Activated naive CD4-positive, alpha-beta T cell treated with Interleukin-2 at 50 U/mL for 16 hours (primary cell): ENCODE results near the gene CUL2.
"Not testable (repeated sequence)": the region's sequence is repeated elsewhere in the genome, so short reads cannot be mapped to it uniquely, and the experiment has no call there.

Experiments used
- DNase-seq: peaks from one replicate; pipeline ENCODE4 v3.0.0-alpha.2; 2020

Gene CUL2

DNA sequence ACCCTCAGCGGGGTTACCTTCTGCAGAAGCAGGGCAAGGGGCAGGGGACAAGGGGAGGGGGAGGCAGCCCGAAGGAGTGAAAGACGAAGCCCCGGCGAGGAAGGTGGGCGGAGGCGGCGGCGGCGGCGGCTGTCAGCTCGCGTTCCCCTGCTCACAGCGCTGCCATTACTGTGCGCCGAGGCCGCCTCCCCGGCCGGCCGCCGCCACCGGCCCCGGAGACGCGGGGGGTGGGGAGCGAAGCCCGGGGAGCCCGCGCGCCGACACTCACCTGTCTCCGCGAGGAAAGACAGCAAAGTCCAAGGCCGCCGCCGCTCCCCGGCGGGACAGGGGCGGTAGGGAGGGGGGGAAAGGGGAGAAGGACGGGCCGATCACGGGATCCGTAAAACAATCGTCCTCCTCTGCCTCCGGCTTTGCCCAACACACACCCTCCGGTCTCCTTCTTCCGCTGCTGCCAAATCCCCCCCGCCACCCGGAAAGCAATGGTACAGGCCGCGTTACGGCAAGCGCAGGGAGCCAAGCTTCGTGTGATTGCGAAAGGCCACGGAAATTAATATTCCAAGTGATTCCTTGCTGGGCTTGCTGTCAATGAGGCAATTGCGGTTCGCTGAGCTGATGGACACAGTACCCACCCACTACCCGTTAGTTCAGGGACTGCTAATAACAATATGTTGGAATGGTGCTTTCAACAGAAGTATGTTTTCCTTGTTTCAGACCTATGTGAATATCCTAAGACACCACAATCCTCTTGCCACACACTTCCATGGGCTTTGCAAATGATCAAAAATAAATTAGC lies at the start of gene CUL2:
TSS of gene CUL2 (minus strand) at position 180 of the 793 bp plus-strand sequence. CDS start 19,024 bp downstream, outside the sequence.
- peak; percentile 94 for DNase-seq

DNA sequence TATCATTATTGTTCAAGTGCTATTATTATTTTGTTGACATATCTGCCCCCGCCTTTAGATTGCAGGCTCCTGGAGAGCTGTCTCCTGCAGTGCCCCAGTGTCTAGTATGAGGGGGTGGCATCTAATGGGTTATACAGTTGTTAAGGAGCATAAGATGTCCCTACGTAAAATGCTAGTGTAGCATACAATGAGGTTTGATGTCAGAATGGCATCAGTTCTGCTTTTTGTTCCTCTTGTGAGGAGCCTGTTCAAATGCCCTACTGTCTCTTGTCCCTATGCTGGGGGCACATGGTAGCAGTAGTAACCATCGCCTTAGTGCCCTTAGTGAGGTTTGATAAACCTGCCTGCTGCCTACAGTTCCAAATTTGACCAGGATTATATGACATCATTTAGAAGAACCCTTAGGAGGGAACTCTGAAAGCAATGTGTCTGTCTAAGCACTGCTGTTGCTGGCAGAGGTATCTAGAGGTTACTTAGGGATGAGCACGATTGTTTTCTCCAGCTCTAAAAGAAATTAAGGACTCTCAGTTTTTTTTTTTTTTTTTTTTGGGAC lies 46.2 kb upstream of the CUL2 start:
- no peak for DNase-seq

DNA sequence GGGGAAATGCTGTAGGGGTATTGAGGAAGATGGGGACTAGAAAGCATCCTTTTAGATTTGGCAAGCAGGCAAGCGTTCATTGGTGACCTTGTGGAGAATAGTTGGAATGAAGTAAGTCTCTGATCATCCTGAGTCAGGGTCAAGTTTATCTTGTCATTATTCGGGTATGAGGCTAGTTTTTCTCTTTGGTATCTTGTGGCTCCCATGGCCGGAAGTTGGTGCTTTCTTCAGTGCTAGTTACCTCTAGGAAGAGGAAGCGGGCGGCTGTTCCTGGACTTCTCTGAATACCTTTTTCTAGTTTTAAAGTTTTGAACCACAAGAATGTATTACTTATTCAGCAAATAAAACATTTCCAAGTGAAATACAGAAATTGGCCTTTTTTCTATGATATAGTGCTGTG lies 45.7 kb upstream of the CUL2 start:
- no peak for DNase-seq

DNA sequence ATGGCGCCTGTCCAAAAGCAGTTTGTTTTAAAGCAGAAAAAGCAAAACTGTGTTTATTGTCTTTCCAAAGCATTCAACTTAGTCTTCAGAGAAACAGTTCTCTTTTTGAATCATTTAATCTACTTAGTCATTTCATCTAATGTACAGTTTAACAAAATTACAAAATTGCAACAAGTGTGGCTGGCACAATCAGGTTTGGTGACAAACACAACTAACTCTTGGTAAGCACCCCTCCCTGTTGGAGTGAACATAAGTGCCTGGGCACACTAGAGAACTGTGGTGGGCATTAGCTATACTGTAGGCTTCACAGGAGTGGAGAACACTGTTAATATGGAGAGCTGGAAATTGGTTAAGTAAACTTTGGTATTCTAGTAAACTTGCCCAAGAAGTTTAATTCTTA lies 43.4 kb upstream of the CUL2 start:
- DNase-seq = no peak

DNA sequence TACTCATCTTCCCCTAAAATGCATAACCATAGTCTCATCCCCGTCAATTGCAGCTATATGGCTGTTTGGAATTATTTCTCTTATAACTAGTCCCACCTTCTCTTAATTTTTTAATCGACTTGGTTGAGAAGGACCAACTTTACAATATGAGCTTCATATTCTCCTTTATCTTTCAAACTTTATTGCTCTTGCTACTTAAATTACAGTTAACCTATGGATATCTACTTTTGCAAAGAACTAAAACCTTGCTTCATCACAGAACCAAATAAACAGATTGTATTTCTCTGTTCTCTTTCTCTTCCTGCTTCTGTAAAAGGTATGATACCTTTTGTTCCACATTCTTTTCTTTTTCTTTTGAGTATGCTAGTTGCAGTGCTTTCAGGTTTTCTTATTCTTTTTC lies 42.6 kb upstream of the CUL2 start:
- DNase-seq = no peak

DNA sequence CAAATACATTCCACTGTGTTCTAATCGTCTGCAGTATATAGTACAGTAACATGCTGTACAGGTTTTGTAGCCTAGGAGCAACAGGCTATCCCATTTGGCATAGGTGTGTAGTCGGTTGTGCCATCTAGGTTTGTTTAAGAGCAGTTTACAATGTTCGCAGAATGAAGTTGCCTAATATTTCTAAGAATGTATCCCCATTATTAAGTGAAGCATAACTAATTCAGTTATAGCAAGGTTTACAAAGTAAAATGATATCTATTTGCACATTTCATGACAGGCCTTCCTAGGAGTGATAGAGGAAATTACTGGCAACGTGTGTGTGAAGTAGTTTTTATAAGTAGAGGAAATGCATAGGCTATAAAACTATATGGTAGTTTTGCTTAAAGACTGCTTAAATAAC lies 40.5 kb upstream of the CUL2 start:
- DNase-seq = no peak

DNA sequence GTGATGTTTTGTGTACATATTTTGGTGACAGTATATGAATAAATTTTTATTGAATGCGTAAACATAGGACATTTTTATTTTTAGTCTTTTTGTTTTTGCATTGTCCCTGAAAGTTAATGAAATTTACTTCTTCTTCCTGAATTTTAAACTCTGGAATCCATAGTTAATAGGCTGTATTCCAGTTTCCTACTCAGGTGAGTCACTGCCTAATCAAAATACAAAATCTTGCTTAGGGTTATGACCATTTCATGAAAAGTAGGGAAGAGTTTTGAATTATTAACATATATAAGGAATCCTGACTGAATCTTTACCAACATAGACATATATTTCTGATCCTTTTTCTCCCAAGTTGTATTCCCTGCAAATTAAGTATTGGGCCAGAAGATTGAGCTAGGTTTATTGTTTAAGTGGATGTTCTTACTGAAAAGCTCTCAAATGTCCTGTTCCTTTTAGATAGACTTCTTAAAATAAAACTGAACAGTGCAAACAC lies 39.1 kb upstream of the CUL2 start:
- no peak for DNase-seq

DNA sequence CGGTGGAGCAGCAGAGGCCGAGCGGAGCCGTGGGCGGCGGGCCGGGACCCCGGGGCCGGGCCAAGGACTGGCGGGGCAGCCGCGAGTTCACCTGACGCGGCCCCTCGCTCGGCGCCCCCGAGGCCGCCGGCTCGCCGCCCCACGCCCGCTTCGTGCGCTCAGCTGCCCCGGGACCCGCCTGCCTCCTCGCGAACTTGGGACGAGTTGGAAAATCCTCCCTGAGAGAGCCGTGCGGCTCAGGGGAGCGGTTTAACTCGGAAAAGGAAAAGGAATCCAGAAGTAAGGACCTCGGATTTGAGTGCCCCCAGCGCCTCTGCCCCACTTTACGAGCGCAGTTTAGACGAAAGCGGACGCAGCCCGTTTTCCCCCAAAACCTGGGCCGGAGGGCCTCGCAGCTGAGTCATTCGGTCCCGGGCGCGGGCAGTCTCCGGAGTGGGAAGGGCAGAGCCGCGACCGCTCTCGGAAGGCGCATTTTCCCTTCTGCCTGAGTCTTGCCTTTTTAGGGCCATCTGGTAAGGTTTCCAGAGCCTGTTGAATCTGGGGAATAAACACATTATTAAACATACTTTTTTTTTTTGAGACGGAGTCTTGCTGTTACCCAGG lies 37.2 kb upstream of the CUL2 start:
- DNase-seq = peak; percentile 70

DNA sequence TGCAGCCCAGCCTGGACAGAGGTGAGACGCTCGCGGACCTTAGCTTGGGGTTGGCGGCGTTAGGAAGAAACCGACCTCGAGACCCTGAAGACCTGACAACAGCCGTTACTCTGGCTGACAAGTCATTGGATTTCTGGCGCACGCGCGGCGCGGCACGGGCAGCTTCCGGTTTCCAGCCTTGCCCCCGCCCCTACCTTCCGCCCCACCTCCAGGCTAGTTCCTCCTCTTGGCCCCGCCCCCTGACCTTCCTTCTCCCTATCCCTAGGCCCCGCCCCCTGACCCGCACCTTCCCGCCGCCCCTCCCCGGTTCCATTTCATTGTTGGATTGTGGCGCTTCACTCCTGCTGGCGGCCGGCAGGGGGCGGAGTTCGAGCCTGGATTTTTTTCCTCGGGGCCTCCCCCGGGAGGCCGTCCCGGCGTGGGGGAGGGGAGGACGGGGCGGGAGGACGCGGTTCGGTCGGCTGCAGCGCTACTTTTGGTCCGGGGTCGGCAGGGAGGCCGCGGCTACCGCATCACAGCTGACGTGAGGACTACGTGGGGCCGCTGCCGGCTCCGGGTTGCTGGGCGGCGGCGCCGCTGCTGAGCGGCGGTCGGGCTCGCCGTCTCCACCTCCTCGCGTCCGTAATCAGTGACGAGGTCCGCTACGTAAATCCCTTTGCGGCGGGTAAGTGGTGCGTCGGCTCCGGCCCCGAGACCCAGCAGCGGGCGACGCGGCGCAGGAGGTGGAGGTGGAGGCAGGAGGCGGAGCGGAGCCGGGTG lies 36.6 kb upstream of the CUL2 start, which contains the start of gene CREM:
TSS of gene CREM (plus strand) at position 317 of the 759 bp plus-strand sequence. CDS start 10,990 bp downstream, outside the sequence.
- DNase-seq = peak; percentile 98

DNA sequence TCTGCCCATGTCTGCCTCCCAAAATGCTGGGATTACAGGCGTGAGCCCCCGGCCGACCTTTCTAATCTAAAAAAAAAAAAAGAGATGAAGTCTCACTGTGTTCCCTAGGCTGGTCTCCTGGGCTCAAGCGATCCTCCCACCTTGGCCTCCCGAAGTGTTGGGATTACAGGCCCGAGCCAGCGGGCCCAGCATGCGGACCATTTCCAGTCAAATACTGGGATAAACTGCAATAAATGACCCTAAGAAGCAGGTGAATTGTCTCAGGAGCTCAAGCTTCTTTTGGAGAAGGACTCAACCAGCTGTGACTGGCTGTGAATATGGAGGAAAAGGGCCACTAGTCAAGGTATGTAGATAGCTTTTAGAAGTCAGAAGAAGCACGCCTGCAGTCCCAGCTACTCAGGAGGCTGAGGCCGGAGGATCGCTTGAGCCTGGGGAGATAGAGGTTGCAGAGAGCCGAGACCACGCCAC lies 36.0 kb upstream of the CUL2 start:
- no peak for DNase-seq

DNA sequence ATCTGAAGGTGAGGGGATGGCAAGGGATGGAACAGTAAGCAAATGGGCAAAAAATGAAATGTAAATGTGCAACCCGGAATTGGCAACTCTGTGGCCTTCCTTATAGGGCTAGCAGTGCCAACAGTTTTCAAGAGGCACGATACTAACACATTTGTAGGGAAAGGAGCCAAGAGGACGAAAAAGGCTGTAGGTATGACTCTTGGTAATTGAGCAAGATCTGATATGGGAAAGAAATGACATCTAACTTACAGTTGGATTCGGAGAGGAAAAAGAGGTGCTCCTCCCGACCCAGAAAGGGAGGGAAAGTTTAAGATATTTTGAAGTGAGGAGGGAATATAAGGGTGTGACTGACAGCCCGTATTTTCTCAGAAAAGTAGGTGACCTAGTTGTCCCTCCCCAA lies 34.4 kb upstream of the CUL2 start:
- DNase-seq = no peak

DNA sequence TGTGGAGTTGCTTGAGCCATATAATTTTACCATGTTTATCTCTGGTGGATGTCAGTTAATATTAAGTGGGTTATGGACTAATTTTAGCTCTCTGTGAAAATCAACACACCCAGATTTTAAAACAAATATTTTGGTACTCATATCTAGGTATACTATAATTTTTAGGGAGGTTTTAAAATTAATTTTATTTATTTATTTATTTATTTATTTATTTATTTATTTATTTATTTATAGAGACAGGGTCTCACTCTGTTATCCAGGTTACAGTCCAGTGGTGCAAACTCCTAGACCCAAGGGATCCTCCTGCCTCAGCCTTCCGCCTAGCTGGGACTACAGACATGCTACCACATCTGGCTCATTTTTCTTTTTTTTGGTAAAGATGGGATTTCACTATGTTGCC lies 29.2 kb upstream of the CUL2 start:
- DNase-seq = no peak

DNA sequence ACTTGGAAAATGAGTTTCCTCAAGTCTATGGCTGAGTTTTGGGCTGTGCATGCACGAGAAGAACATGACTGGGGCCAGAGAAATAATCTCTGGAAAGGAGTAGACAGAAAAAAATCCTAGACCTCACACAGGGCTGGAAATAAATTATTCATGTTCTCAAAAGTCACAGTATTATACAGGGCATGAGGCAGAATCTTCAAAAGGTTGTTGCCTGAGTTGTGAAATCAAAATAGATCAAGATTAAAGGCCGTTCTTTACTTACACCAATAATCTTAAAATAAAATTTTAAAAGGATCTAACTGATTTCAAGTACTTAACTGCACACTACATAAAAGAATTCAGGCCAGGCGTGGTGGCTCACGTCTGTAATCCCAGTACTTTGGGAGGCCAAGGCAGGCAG lies 22.4 kb upstream of the CUL2 start:
- no peak for DNase-seq

DNA sequence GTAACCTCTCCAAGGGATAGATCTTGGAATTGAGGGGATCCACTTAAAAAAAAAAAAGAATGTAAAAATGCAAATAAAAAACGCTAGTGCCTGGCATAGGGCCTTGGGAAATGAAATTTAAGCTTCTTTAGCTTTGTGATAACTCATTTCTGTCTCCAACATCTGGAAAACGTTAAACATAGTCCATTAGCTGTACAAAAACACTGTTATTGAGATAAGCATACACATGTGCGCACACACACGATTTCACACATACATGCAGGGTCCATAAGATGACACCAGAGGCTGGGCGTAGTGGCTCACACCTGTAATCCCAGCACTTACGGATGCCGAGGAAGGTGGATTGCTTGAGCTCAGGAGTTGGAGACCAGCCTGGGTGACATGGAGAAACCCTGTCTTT lies 13.7 kb upstream of the CUL2 start:
- no peak for DNase-seq

DNA sequence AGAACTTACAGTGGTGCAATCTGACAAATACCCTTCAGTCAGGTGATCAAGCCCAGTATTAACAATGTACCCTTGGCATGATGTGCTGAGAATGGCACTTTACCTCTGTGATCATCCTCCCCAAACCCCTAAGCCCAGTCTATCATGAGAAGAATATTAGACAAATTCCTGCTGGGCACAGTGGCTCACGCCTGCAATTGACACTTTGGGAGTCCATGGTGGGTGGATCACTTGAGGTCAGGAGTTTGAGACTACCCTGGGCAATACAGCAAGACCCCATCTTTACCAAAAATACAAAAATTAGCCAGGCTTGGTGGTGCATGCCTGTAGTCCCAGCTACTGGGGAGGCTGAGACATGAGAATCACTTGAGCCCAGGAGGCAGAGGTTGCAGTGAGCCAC lies 7.4 kb upstream of the CUL2 start:
- DNase-seq = no peak

DNA sequence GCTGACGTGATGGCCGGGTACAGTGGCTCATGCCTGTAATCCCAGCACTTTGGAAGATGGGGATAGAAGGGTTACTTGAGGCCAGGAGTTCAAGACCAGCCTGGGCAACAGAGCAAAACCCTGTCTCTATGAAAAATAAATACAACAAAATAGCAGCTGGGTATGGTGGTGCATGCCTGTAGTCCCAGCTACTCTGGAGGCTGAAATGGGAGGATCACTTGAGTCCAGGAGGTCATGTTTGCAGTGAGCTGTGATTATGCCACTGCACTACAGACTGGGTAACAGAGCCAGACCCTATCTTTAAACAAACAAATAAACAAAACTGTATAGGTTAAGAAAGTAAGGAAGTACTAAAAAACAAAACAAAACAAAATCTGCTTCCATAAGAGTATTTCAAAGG lies 6.2 kb upstream of the CUL2 start:
- no peak for DNase-seq

DNA sequence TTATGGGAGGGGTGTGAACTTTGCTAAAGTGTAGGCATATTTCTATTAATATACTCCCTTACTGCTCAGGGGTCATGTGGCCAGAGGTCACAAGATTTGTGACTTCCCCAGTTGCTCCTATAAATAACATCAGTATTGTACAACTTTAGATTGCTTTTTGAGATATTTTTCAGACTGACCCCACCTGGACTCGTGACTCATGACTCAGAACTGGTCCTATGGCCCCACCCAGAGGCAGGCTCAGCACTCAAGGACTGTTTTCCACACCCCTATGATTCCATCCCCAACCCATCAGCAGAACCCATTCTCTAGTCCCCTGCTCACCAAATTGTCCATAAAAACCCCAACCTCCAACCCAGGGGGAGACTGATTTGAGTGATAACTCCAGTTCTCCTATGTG lies 2.7 kb upstream of the CUL2 start:
- no peak for DNase-seq

DNA sequence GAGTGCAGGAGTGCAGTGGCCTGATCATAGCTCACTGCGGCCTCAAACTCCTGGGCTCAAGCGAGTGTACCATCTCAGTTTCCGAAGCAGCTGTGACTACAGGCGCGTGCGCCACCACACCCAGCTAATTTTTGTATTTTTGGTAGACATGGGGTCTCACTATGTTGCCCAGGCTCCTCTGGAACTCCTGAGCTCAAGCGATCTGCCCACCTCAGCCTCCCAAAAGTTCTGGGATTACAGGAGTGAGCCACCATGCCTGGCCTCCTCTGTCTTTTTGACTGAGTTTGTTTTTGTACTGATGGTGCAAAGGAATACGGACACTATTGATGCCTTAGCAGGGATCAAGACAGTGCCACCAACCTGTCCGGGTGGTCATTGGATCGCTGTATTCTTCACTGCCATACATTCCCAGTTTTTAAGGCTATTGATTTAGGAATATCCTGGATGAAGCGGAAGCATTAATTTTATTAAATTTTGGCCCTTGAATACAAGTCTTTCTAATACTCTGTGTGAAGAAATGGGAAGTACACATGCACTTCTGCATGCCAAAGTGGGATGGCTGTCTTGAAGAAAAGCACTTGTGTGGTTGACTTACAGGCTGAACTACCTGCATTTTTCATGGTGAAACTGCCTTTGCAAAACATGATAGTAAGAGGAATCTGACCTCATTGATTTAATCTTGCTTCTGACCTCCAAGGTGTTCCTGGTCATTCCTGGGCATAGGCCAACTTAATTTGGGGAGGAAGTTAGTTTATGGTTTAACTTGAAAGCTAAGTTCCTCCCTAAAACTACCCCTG lies 2.1 kb upstream of the CUL2 start:
- no peak for DNase-seq

DNA sequence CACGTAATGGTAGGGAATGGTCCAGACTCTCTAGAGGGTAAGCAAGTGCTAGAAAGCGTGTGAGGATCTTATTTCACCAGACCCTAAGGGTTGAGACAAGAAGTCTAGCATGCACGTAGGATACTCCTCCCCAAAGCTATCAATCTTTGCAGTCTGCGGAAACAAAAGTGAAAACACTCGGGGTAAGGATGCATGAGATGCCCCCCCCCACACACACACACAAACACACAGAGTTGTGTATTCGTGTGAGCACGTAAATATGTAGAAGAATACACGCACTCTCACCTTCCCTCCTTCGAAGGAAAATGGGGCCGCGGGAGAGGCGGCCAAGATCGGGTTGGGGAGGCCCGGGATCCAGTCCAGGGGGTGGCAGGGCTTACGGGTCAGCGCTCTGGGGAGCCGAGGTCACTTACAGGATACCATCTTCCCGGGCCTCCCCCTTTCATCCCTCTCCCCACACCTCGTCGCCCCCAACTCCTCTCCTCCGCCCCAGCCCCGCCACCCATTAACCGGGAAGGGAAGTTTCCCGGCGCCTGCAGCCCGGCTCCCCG lies 455 bp downstream of the CUL2 start:
- peak; percentile 13 for DNase-seq

DNA sequence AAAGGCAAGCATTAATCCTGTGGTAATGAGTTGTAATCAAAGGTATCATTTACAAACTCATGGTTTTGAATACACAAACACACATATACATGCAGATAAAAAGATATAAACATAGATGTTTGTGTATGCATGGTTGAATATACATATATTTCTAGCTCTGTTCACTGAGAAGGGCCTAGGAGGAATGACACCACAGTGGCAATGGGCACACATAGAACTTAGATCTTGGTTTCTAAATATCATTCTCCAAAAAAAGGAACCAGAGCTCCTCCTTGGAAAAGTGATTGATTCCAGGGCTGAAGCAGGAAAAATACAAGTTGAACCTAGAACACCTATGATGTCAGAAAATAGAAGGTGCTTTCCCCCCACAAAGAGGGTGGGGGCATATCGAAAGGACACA lies 6.9 kb downstream of the CUL2 start:
- DNase-seq = no peak

DNA sequence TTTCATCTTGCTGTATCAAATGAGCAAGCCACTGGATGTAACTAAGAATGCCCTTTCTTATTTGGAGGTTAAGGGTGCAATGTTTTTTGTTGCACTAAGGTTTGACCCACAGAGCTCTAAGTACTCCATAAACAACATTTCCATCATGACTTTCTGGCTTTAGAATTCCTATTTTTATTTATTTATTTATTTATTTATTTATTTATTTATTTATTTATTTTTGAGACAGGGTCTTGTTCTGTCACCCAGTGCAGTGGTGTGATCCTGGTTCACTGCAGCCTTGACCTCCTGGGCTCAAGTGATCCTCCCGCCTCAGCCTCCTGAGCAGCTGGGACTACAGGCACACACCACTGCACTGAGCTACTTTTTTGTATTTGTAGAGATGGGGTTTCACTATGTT lies 9.9 kb downstream of the CUL2 start:
- not testable (repeated sequence) for DNase-seq

DNA sequence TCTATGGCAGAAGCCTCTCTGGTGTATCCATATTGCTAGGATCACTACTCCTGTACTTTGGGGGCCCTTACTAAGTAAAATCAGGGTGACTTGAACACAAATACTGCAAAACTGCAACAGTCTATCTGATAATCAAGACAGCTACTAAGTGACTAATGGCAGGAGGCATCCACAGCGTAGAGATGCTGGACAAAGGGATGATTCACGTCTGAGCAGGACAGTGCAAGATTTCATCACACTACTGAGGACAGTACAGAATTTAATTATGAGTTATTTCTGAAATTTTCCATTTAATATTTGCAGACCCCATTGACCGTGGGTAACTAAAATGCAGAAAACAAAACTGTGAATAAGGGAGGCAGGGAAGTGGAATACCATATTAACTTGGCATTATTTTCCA lies 10.4 kb downstream of the CUL2 start:
- DNase-seq = no peak
